ENCODE data around the gene KCTD1.
"Not testable (repeated sequence)": the region's sequence is repeated elsewhere in the genome, so short reads cannot be mapped to it uniquely, and the experiment has no call there.

KCTD1 gene

GRCh38 chr18:26460449-26461091, 87.8 kb downstream of the KCTD1 start:
- DNase-seq (ENCODE audit: insufficient read length, low spot score) (no peak), FAIRE-seq (no peak)

GRCh38 chr18:26459884-26460283, 88.5 kb downstream of the KCTD1 start:
- no peak for FAIRE-seq

GRCh38 chr18:26459340-26459739, 89.0 kb downstream of the KCTD1 start:
- no peak for DNase-seq (ENCODE audit: insufficient read length, low spot score)
- FAIRE-seq, result no peak

More at GRCh38 chr18:26459884-26460283, 88.5 kb downstream of the KCTD1 start:
- DNase-seq (ENCODE audit: insufficient read length, low spot score), result no peak

- DNase-seq (ENCODE audit: insufficient read length, low spot score) (no peak), FAIRE-seq (no peak)
Observed at GRCh38 chr18:26458526-26459232, 89.7 kb downstream of the KCTD1 start.

GRCh38 chr18:26457611-26458353, 90.6 kb downstream of the KCTD1 start:
- DNase-seq (ENCODE audit: insufficient read length, low spot score) (no peak), FAIRE-seq (no peak)

- DNase-seq (ENCODE audit: insufficient read length, low spot score), result no peak
- FAIRE-seq, result no peak
Observed at GRCh38 chr18:26457195-26457594, 91.2 kb downstream of the KCTD1 start.

- FAIRE-seq, result no peak
- DNase-seq (ENCODE audit: insufficient read length, low spot score), result no peak
Observed at GRCh38 chr18:26456070-26456491, 92.3 kb downstream of the KCTD1 start.

- FAIRE-seq (no peak), DNase-seq (ENCODE audit: insufficient read length, low spot score) (no peak)
Observed at GRCh38 chr18:26455639-26456038, 92.7 kb downstream of the KCTD1 start.

- FAIRE-seq, result no peak
Observed at GRCh38 chr18:26454616-26455015, 93.7 kb downstream of the KCTD1 start.

GRCh38 chr18:26454192-26454591, 94.2 kb downstream of the KCTD1 start:
- DNase-seq (ENCODE audit: insufficient read length, low spot score) (no peak), FAIRE-seq (no peak)

More at GRCh38 chr18:26454616-26455015, 93.7 kb downstream of the KCTD1 start:
- no peak for DNase-seq (ENCODE audit: insufficient read length, low spot score)

GRCh38 chr18:26453386-26453901, 94.9 kb downstream of the KCTD1 start:
- no peak for FAIRE-seq

GRCh38 chr18:26450989-26451682, 97.2 kb downstream of the KCTD1 start:
- DNase-seq (ENCODE audit: insufficient read length, low spot score), result no peak
- no peak for FAIRE-seq

More at GRCh38 chr18:26453386-26453901, 94.9 kb downstream of the KCTD1 start:
- no peak for DNase-seq (ENCODE audit: insufficient read length, low spot score)

GRCh38 chr18:26448714-26449159, 99.6 kb downstream of the KCTD1 start:
- FAIRE-seq (no peak), DNase-seq (ENCODE audit: insufficient read length, low spot score) (no peak)

- FAIRE-seq (no peak), DNase-seq (ENCODE audit: insufficient read length, low spot score) (no peak)
Observed at GRCh38 chr18:26443853-26444252, 104.5 kb downstream of the KCTD1 start.

GRCh38 chr18:26442126-26442525, 106.2 kb downstream of the KCTD1 start:
- no peak for DNase-seq (ENCODE audit: insufficient read length, low spot score)

GRCh38 chr18:26440644-26441043, 107.7 kb downstream of the KCTD1 start:
- DNase-seq (ENCODE audit: insufficient read length, low spot score) (no peak), FAIRE-seq (no peak)

More at GRCh38 chr18:26442126-26442525, 106.2 kb downstream of the KCTD1 start:
- FAIRE-seq, result no peak

- DNase-seq (ENCODE audit: insufficient read length, low spot score) (no peak), FAIRE-seq (no peak)
Observed at GRCh38 chr18:26439537-26439936, 108.8 kb downstream of the KCTD1 start.

- no peak for FAIRE-seq
- DNase-seq (ENCODE audit: insufficient read length, low spot score), result no peak
Observed at GRCh38 chr18:26438980-26439379, 109.4 kb downstream of the KCTD1 start.

- not testable (repeated sequence) for FAIRE-seq; DNase-seq (ENCODE audit: insufficient read length, low spot score)
Observed at GRCh38 chr18:26437634-26438033, 110.7 kb downstream of the KCTD1 start.
